T-cell (primary cell): Measurements from ENCODE around the gene PTPN11. TPM values are rescaled to one million over a fixed set of nuclear protein-coding genes. Genes with fewer than 3 reads are reported as not detected.

Experiments
- ATAC-seq, 4 experiments: fragments of 200-7000 bp in 3 of 4; fragments of 150-1000 bp in 1 of 4; cut with Tn5 transposase; replicated peaks in 1 of 4; 1 replicate in 3 of 4; 2 replicates in 1 of 4; pipeline ENCODE4 v1.10.0; 2021; ENCODE audit warnings: moderate library complexity in 3 of 4, mild to moderate bottlenecking in 2 of 4, moderate number of reproducible peaks in 1 of 4
- CTCF ChIA-PET, 2 donors: fragments of 300-600 bp; sonication (Branson Sonifier 250); formaldehyde crosslinking; loops; one replicate each; lab custom pipeline; 2022; ENCODE audit warnings: antibody characterized with exemption in 2 of 2; lab: Charles Lee
- POLR2A ChIA-PET, 2 donors: fragments of 300-600 bp; sonication (Branson Sonifier 250); formaldehyde crosslinking; loops; one replicate each; lab custom pipeline; 2022; ENCODE audit warnings: antibody characterized with exemption in 2 of 2; lab: Charles Lee
- DNase-seq, 35 experiments: peaks; one replicate each; pipeline versions ENCODE4 v3.0.0 to v3.0.0-alpha.2; 2013 to 2023
- H3K27ac ChIP-seq: one replicate; pipeline ENCODE4 v1.5.1; 2013; ENCODE audit warnings: low read length
- H3K27me3 ChIP-seq, 2 experiments: replicated peaks in 1 of 2; 1 replicate in 1 of 2; 2 replicates in 1 of 2; pipeline versions ENCODE4 v1.6.1 to v1.7.0; 2013; ENCODE audit warnings: low read length in 1 of 2, mixed read lengths in 1 of 2; ENCODE audit not compliant: control insufficient read depth in 2 of 2, insufficient read depth in 2 of 2; ENCODE audit errors: extremely low read depth in 1 of 2
- H3K36me3 ChIP-seq, 2 donors: 1 replicate in 1 of 2; 2 replicates in 1 of 2; pipeline versions ENCODE4 v1.6.1 to v1.7.0; 2013; ENCODE audit warnings: low read length in 1 of 2; ENCODE audit not compliant: control insufficient read depth in 2 of 2, insufficient read depth in 1 of 2; ENCODE audit errors: extremely low read depth in 1 of 2
- H3K4me1 ChIP-seq, 2 experiments: 1 replicate in 1 of 2; 2 replicates in 1 of 2; pipeline versions ENCODE4 v1.6.1 to v1.7.0; 2013; ENCODE audit warnings: low read length in 2 of 2, mixed read lengths in 1 of 2; ENCODE audit not compliant: insufficient read depth in 2 of 2, control insufficient read depth in 1 of 2; ENCODE audit errors: extremely low read depth in 1 of 2
- H3K4me3 ChIP-seq, 2 donors: 1 replicate in 1 of 2; 2 replicates in 1 of 2; pipeline versions ENCODE4 v1.5.1 to v1.7.0; 2013; ENCODE audit warnings: mild to moderate bottlenecking in 2 of 2, low read length in 1 of 2, moderate library complexity in 1 of 2; ENCODE audit not compliant: control insufficient read depth in 1 of 2; ENCODE audit errors: extremely low read depth in 1 of 2
- H3K9me3 ChIP-seq: 2 replicates; pipeline ENCODE4 v1.7.0; 2013
- H3K27ac Mint-ChIP-seq, 2 donors: one replicate each; pipeline ENCODE4 v1.8.0; 2020 to 2021; ENCODE audit warnings: mild to moderate bottlenecking in 2 of 2, mixed read lengths in 2 of 2
- H3K27me3 Mint-ChIP-seq, 2 donors: one replicate each; pipeline ENCODE4 v1.8.0; 2021 to 2022; ENCODE audit warnings: mixed read lengths in 2 of 2
- H3K36me3 Mint-ChIP-seq: one replicate; pipeline ENCODE4 v1.8.0; 2021; ENCODE audit warnings: mixed read lengths
- H3K4me1 Mint-ChIP-seq, 3 donors: one replicate each; pipeline ENCODE4 v1.8.0; 2020 to 2022; ENCODE audit warnings: mixed read lengths in 3 of 3, mild to moderate bottlenecking in 1 of 3
- H3K4me3 Mint-ChIP-seq, 3 donors: one replicate each; pipeline ENCODE4 v1.8.0; 2020 to 2022; ENCODE audit warnings: mild to moderate bottlenecking in 3 of 3, mixed read lengths in 3 of 3, moderate library complexity in 3 of 3
- H3K9me3 Mint-ChIP-seq, 3 donors: one replicate each; pipeline ENCODE4 v1.8.0; 2020 to 2022; ENCODE audit warnings: mixed read lengths in 3 of 3
- WGBS: methylation state at CpG from one replicate; pipeline ENCODE4 v1.1.5; 2013; ENCODE audit warnings: missing lambda C conversion rate; ENCODE audit not compliant: insufficient coverage; 5-methylcytosine and 5-hydroxymethylcytosine counted together
- total RNA-seq, 35 experiments: library from RNA in 6 of 35; stranded (reverse) in 6 of 35; fragments of 120-200 nt in 1 of 35; gene quantifications; one replicate each; pipeline versions ENCODE4 v1.2.1 to v1.2.4 and lab custom pipeline; 2013 to 2026

The PTPN11 gene
- total RNA-seq, 5 donors from 2014 or later (not counting 1 experiment from before 2014, with no cell fraction given), result 48.7 to 55.5 (median 53.2) TPM

- H3K27me3 Mint-ChIP-seq, result peaks cover 14 to 16% of the 10 kb centered on the region in 2 donors
- DNase-seq (no peak), ATAC-seq (no peak)
- Histone ChIP-seq H3K27ac (no peak overlapping the region), H3K4me3 (no peak overlapping the region), H3K4me1 (peaks cover 0 to 3% of the 10 kb centered on the region in 2 experiments), H3K36me3 (no peaks in the 10 kb centered on the region), H3K9me3 (no peaks in the 10 kb centered on the region), H3K27me3 (peaks cover 0 to 19% of the 10 kb centered on the region in 2 experiments)
- H3K27ac Mint-ChIP-seq, result no peak overlapping the region
- 95% methylated on average over 2 of the region's 5 CpGs for WGBS
- no peaks in the 10 kb centered on the region for H3K36me3 Mint-ChIP-seq
- H3K9me3 Mint-ChIP-seq, result no peaks in the 10 kb centered on the region
- H3K4me1 Mint-ChIP-seq, result peaks cover 3 to 6% (median 5%) of the 10 kb centered on the region in 3 donors
- POLR2A ChIA-PET, result no interaction called here
- H3K4me3 Mint-ChIP-seq, result no peak overlapping the region
- CTCF ChIA-PET, result interaction anchor here in 1 of 2 donors (0.7 kb wide), 1 partner anchor 9 kb away, joined by 3 read pairs; no protein-coding TSS in a partner anchor
Observed at GRCh38 chr12:112540021-112540420, 121.3 kb downstream of the PTPN11 start.

GRCh38 chr12:112543751-112544150, 125.0 kb downstream of the PTPN11 start:
- H3K4me3 ChIP-seq, result no peak overlapping the region
- peaks cover 16 to 20% of the 10 kb centered on the region in 2 donors for H3K27me3 Mint-ChIP-seq
- H3K36me3 Mint-ChIP-seq, result no peaks in the 10 kb centered on the region
- H3K9me3 Mint-ChIP-seq, result no peaks in the 10 kb centered on the region
- H3K4me1 ChIP-seq, result no peaks in the 10 kb centered on the region
- peaks cover 3 to 26% of the 10 kb centered on the region in 2 experiments for H3K27me3 ChIP-seq
- no peak overlapping the region for H3K4me3 Mint-ChIP-seq
- ChIA-PET CTCF (no interaction called here), POLR2A (no interaction called here)
- no peak for ATAC-seq
- no peak for DNase-seq
- H3K36me3 ChIP-seq, result no peaks in the 10 kb centered on the region
- no peak overlapping the region for H3K27ac ChIP-seq
- no peaks in the 10 kb centered on the region for H3K9me3 ChIP-seq
- WGBS, result 75% methylated on average over 2 of the region's 4 CpGs
- peaks cover 0 to under 1% (median 0%) of the 10 kb centered on the region in 3 donors for H3K4me1 Mint-ChIP-seq
- H3K27ac Mint-ChIP-seq, result no peak overlapping the region

GRCh38 chr12:112546339-112546738, 127.6 kb downstream of the PTPN11 start:
- DNase-seq (no peak), ATAC-seq (no peak)
- Histone ChIP-seq H3K27ac (no peak overlapping the region), H3K9me3 (no peaks in the 10 kb centered on the region), H3K4me3 (no peak overlapping the region), H3K4me1 (no peaks in the 10 kb centered on the region), H3K27me3 (peaks cover 3 to 22% of the 10 kb centered on the region in 2 experiments), H3K36me3 (no peaks in the 10 kb centered on the region)
- POLR2A ChIA-PET, result no interaction called here
- H3K27ac Mint-ChIP-seq, result no peak overlapping the region
- CTCF ChIA-PET, result no interaction called here
- H3K27me3 Mint-ChIP-seq, result peaks cover 24% of the 10 kb centered on the region in 2 donors
- H3K4me1 Mint-ChIP-seq, result no peaks in the 10 kb centered on the region
- H3K9me3 Mint-ChIP-seq, result no peaks in the 10 kb centered on the region
- H3K36me3 Mint-ChIP-seq, result no peaks in the 10 kb centered on the region
- 80% methylated on average over 2 of the region's 6 CpGs for WGBS
- H3K4me3 Mint-ChIP-seq, result no peak overlapping the region

GRCh38 chr12:112546996-112547395, 128.2 kb downstream of the PTPN11 start:
- no peaks in the 10 kb centered on the region for H3K36me3 Mint-ChIP-seq
- WGBS, result 33% methylated on average over 1 of the region's 2 CpGs
- no peaks in the 10 kb centered on the region for H3K9me3 Mint-ChIP-seq
- no peak for DNase-seq
- no peak overlapping the region for H3K4me3 Mint-ChIP-seq
- no peaks in the 10 kb centered on the region for H3K4me1 ChIP-seq
- H3K36me3 ChIP-seq, result no peaks in the 10 kb centered on the region
- peaks cover 20 to 22% of the 10 kb centered on the region in 2 donors for H3K27me3 Mint-ChIP-seq
- H3K27ac ChIP-seq, result no peak overlapping the region
- H3K27me3 ChIP-seq, result peaks cover 3 to 24% of the 10 kb centered on the region in 2 experiments
- ATAC-seq, result no peak
- no peak overlapping the region for H3K4me3 ChIP-seq
- ChIA-PET POLR2A (no interaction called here), CTCF (no interaction called here)
- no peaks in the 10 kb centered on the region for H3K9me3 ChIP-seq
- no peak overlapping the region for H3K27ac Mint-ChIP-seq
- H3K4me1 Mint-ChIP-seq, result no peaks in the 10 kb centered on the region

GRCh38 chr12:112549031-112549430, 130.3 kb downstream of the PTPN11 start:
- peaks cover 15 to 21% of the 10 kb centered on the region in 2 donors for H3K27me3 Mint-ChIP-seq
- Histone ChIP-seq H3K4me1 (no peaks in the 10 kb centered on the region), H3K36me3 (no peaks in the 10 kb centered on the region), H3K27me3 (peaks cover 3 to 21% of the 10 kb centered on the region in 2 experiments), H3K27ac (no peak overlapping the region), H3K9me3 (no peaks in the 10 kb centered on the region), H3K4me3 (no peak overlapping the region)
- H3K9me3 Mint-ChIP-seq, result peaks cover 6 to 11% (median 8%) of the 10 kb centered on the region in 3 donors
- ATAC-seq (no peak), DNase-seq (no peak)
- 84% methylated on average over 5 of the region's 5 CpGs for WGBS
- H3K4me3 Mint-ChIP-seq, result no peak overlapping the region
- CTCF ChIA-PET, result interaction anchor here in 1 of 2 donors (0.6 kb wide), 1 partner anchor 9 kb away, joined by 3 read pairs; no protein-coding TSS in a partner anchor
- no peaks in the 10 kb centered on the region for H3K4me1 Mint-ChIP-seq
- no peak overlapping the region for H3K27ac Mint-ChIP-seq
- POLR2A ChIA-PET, result no interaction called here
- H3K36me3 Mint-ChIP-seq, result no peaks in the 10 kb centered on the region

- no peaks in the 10 kb centered on the region for H3K36me3 ChIP-seq
- Mint-ChIP-seq H3K27me3 (peaks cover 21 to 27% of the 10 kb centered on the region in 2 donors), H3K27ac (no peak overlapping the region), H3K9me3 (peaks cover 6 to 11% (median 8%) of the 10 kb centered on the region in 3 donors), H3K4me3 (no peak overlapping the region), H3K4me1 (no peaks in the 10 kb centered on the region), H3K36me3 (no peaks in the 10 kb centered on the region)
- H3K27ac ChIP-seq, result no peak overlapping the region
- ATAC-seq (no peak), DNase-seq (no peak)
- no peaks in the 10 kb centered on the region for H3K9me3 ChIP-seq
- no peak overlapping the region for H3K4me3 ChIP-seq
- POLR2A ChIA-PET, result no interaction called here
- 95% methylated on average over 3 of the region's 5 CpGs for WGBS
- H3K4me1 ChIP-seq, result no peaks in the 10 kb centered on the region
- CTCF ChIA-PET, result no interaction called here
- H3K27me3 ChIP-seq, result peaks cover 3 to 19% of the 10 kb centered on the region in 2 experiments
Observed at GRCh38 chr12:112551681-112552080, 132.9 kb downstream of the PTPN11 start.
